Vagina (tissue), 2 donors: ENCODE results near the gene MEI1. TPM values are rescaled to one million over a fixed set of nuclear protein-coding genes. Genes with fewer than 3 reads are reported as not detected.

Source experiments
- DNase-seq, 2 donors: peaks; one replicate each; pipeline ENCODE4 v3.0.0-alpha.2; 2017; ENCODE audit errors: extremely low spot score in 2 of 2
- H3K27ac ChIP-seq: fragments of 200-600 bp; sonication (generic); one replicate; pipeline ENCODE4 v1.5.1; 2019
- H3K27me3 ChIP-seq: fragments of 200-600 bp; sonication (generic); one replicate; pipeline ENCODE4 v1.5.1; 2019
- H3K36me3 ChIP-seq, 2 donors: fragments of 200-600 bp; sonication (generic); one replicate each; pipeline ENCODE4 v1.5.1; 2017 to 2019
- H3K4me1 ChIP-seq: fragments of 200-600 bp; sonication (generic); one replicate; pipeline ENCODE4 v1.5.1; 2019
- H3K4me3 ChIP-seq, 2 donors: fragments of 200-600 bp; sonication (generic); 1 replicate in 1 of 2; 2 replicates in 1 of 2; pipeline ENCODE4 v1.5.1; 2016 to 2019
- H3K9me3 ChIP-seq: fragments of 200-600 bp; sonication (generic); one replicate; pipeline ENCODE4 v1.5.1; 2019
- CTCF ChIP-seq, 3 experiments: fragments of 450-650 bp in 2 of 3; fragments of 200-600 bp in 1 of 3; sonication (generic) in 1 of 3; IDR thresholded peaks; one replicate each; pipeline ENCODE4 v1.5.1; 2017 to 2019; ENCODE audit warnings: antibody characterized with exemption in 3 of 3, mild to moderate bottlenecking in 2 of 3, moderate library complexity in 2 of 3
- POLR2A ChIP-seq, 2 donors: fragments of 450-650 bp; IDR thresholded peaks; one replicate each; pipeline ENCODE4 v1.6.1; 2017; ENCODE audit warnings: antibody characterized with exemption in 2 of 2, mild to moderate bottlenecking in 2 of 2, moderate library complexity in 2 of 2
- POLR2AphosphoS5 ChIP-seq, 2 donors: sonication (generic); formaldehyde crosslinking; IDR thresholded peaks; one replicate each; pipeline ENCODE4 v1.9.0; 2017; ENCODE audit warnings: antibody characterized with exemption in 2 of 2, mild to moderate bottlenecking in 2 of 2, low read depth in 1 of 2; ENCODE audit not compliant: insufficient read depth in 1 of 2
- intact Hi-C: fragments of 100-400 bp; cut with DNase I; formaldehyde crosslinking; loops from one replicate; pipeline ENCODE4 v1.15.1; 2023
- total RNA-seq: library from RNA; depleted of rRNA; stranded (reverse); fragments of >200 nt; gene quantifications from one replicate; pipeline ENCODE4 v1.2.3, GENCODE V29; 2016

Gene MEI1
- total RNA-seq, 1 donor from 2014 or later = 6.4 TPM

- no peak overlapping the region for H3K27ac ChIP-seq
- H3K4me3 ChIP-seq = no peak overlapping the region
- no peaks in the 10 kb centered on the region for H3K4me1 ChIP-seq
- no peaks in the 10 kb centered on the region for H3K36me3 ChIP-seq
- no peaks in the 10 kb centered on the region for H3K27me3 ChIP-seq
- H3K9me3 ChIP-seq = no peaks in the 10 kb centered on the region
- DNase-seq = no peak
- TF ChIP-seq POLR2A (IDR thresholded peaks at IDR 0.05) (no peak), CTCF (IDR thresholded peaks at IDR 0.05) (no peak), POLR2AphosphoS5 (IDR thresholded peaks at IDR 0.05; ENCODE audit: insufficient read depth in 1 of 2, low read depth in 1 of 2) (no peak)
- intact Hi-C loops = no loop called here
Measured at GRCh38 chr22:41766476-41766875, 67.2 kb downstream of the MEI1 start.

DNA sequence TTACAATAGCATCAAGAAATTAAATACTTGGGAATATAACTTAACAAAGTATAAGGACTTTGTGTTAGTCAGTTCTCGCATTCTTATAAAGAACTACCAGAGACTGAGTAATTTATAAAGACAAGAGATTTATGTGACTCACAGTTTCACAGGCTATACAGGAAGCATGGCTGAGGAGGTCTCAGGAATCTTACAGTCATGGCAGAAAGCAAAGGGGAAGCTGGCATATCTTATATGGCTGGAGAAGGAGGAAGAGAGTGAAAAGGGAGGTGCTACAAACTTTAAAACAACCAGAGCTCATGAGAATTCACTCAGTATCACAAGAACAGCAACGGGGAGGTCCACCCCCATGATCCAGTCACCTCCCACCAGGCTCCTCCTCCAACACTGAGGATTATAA is 69.1 kb downstream of the MEI1 start:
- no peaks in the 10 kb centered on the region for H3K9me3 ChIP-seq
- intact Hi-C loops = no loop called here
- H3K27ac ChIP-seq = no peak overlapping the region
- H3K36me3 ChIP-seq = no peaks in the 10 kb centered on the region
- H3K4me3 ChIP-seq = no peak overlapping the region
- DNase-seq = no peak
- no peaks in the 10 kb centered on the region for H3K4me1 ChIP-seq
- TF ChIP-seq POLR2AphosphoS5 (IDR thresholded peaks at IDR 0.05; ENCODE audit: insufficient read depth in 1 of 2, low read depth in 1 of 2) (no peak), CTCF (IDR thresholded peaks at IDR 0.05) (no peak), POLR2A (IDR thresholded peaks at IDR 0.05) (no peak)
- no peaks in the 10 kb centered on the region for H3K27me3 ChIP-seq

DNA sequence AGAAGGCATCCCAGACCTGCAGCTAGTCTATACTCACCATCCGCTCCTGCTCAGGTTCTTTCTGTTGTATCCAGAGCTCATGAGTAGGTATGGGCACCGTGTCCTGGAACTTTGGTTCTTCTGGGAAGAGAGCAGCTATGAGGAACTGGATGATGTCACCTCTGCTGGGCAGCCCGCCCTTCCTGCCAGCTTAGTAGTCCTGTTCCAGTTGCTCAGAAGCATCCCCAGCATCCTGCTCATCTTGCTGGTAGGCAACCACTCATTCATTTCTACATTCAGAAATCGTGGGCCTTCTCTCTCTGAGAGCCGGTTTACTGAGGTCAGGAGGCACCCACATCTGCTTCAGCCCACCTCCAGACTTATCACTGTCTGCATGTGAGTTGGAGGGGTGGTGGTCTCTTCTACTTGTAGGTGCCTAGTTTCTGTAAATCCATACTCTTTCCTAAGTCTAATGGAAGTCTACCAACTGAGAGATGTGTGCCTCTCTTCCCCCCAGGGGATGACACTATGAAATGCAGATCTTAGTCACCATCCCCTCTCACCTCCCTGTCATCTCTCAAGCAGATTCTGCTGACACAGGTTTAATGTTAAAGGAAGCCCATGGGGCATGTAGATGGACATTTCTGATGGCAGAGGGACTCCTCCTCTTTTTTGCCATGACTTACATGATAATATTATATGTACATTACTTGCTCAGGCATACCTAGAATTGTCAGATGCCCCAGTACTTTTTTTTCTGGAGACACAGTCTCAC is 71.6 kb downstream of the MEI1 start:
- Histone ChIP-seq H3K4me1 (no peaks in the 10 kb centered on the region), H3K27ac (no peak overlapping the region), H3K4me3 (no peak overlapping the region), H3K9me3 (no peaks in the 10 kb centered on the region), H3K36me3 (no peaks in the 10 kb centered on the region), H3K27me3 (no peaks in the 10 kb centered on the region)
- intact Hi-C loops = no loop called here
- DNase-seq = no peak
- TF ChIP-seq POLR2A (IDR thresholded peaks at IDR 0.05) (no peak), POLR2AphosphoS5 (IDR thresholded peaks at IDR 0.05; ENCODE audit: insufficient read depth in 1 of 2, low read depth in 1 of 2) (no peak), CTCF (IDR thresholded peaks at IDR 0.05) (no peak)

DNA sequence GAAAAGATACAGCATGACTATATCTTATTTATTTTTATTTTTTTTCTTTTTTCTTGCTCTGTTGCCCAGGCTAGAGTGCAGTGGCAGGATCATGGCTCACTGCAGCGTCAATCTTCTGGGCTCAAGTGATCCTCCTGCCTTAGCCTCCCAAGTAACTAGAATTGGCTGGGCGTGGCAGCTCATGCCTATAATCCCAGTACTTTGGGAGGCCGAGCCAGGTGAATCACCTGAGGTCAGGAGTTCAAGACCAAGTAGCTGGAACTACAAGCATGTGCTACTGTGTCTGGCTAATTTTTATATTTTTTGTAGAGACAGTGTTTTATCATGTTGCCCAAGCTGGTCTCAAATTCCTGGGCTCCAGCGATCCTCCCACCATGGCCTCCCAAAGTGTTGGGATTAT is 72.9 kb downstream of the MEI1 start:
- Histone ChIP-seq H3K27ac (no peak overlapping the region), H3K9me3 (no peaks in the 10 kb centered on the region), H3K4me1 (no peaks in the 10 kb centered on the region), H3K36me3 (no peaks in the 10 kb centered on the region), H3K27me3 (no peaks in the 10 kb centered on the region), H3K4me3 (no peak overlapping the region)
- intact Hi-C loops = no loop called here
- DNase-seq = no peak
- TF ChIP-seq POLR2A (IDR thresholded peaks at IDR 0.05) = no peak
- no peak for TF ChIP-seq POLR2AphosphoS5 (IDR thresholded peaks at IDR 0.05; ENCODE audit: insufficient read depth in 1 of 2, low read depth in 1 of 2)
- TF ChIP-seq CTCF (IDR thresholded peaks at IDR 0.05) = no peak

DNA sequence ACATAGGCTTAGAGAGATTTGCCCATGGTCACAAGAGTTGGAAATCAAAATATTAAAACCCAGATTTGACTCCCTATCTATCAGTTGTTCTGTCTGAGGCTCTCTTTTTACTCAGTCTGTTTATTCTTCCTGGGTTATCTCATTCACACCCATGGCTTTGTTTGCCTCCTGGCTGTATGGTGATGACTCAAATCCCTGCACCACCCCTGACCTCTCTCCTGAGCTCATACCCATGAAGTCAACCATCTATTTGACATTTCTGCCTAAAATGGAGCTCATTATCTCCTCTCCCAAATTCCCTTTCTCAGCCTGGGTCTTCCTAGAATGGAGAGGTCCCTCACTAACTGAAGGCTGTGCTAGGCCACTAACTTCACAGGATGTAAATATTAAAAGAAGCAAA is 73.3 kb downstream of the MEI1 start:
- H3K9me3 ChIP-seq = no peaks in the 10 kb centered on the region
- H3K27ac ChIP-seq = no peak overlapping the region
- H3K4me3 ChIP-seq = no peak overlapping the region
- TF ChIP-seq POLR2AphosphoS5 (IDR thresholded peaks at IDR 0.05; ENCODE audit: insufficient read depth in 1 of 2, low read depth in 1 of 2) = no peak
- no peak for TF ChIP-seq CTCF (IDR thresholded peaks at IDR 0.05)
- TF ChIP-seq POLR2A (IDR thresholded peaks at IDR 0.05) = no peak
- H3K4me1 ChIP-seq = no peaks in the 10 kb centered on the region
- intact Hi-C loops = no loop called here
- no peaks in the 10 kb centered on the region for H3K27me3 ChIP-seq
- H3K36me3 ChIP-seq = no peaks in the 10 kb centered on the region
- no peak for DNase-seq
